GM12864 (cell line): ENCODE measurements around the gene SPATA25.

Experiments
- DNase-seq: peaks from one replicate; pipeline ENCODE4 v3.0.0-alpha.2; 2011; ENCODE audit warnings: low read depth
- H3K4me3 ChIP-seq: 2 replicates; pipeline ENCODE4 v1.5.1; 2011; ENCODE audit warnings: mild to moderate bottlenecking, low read depth, low read length, control low read depth
- TF ChIP-seq, protein P1 (sequence below): IDR thresholded peaks from 2 replicates; pipeline ENCODE4 v1.5.1; 2011; ENCODE audit warnings: low read depth, mild to moderate bottlenecking, moderate library complexity, low read length, control low read depth, inconsistent platforms; ENCODE audit errors: missing control alignments

Gene SPATA25

DNA sequence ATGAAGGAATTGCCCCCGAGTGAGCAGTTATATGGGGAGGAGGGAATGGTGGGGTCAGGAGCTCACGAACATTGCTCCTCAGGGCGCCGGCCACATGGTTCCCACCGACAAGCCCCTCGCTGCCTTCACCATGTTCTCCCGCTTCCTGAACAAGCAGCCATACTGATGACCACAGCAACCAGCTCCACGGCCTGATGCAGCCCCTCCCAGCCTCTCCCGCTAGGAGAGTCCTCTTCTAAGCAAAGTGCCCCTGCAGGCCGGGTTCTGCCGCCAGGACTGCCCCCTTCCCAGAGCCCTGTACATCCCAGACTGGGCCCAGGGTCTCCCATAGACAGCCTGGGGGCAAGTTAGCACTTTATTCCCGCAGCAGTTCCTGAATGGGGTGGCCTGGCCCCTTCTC is 10.9 kb upstream of the SPATA25 start:
- no peak for DNase-seq
- H3K4me3 ChIP-seq: no peak overlapping the region
- TF ChIP-seq, protein P1, sequence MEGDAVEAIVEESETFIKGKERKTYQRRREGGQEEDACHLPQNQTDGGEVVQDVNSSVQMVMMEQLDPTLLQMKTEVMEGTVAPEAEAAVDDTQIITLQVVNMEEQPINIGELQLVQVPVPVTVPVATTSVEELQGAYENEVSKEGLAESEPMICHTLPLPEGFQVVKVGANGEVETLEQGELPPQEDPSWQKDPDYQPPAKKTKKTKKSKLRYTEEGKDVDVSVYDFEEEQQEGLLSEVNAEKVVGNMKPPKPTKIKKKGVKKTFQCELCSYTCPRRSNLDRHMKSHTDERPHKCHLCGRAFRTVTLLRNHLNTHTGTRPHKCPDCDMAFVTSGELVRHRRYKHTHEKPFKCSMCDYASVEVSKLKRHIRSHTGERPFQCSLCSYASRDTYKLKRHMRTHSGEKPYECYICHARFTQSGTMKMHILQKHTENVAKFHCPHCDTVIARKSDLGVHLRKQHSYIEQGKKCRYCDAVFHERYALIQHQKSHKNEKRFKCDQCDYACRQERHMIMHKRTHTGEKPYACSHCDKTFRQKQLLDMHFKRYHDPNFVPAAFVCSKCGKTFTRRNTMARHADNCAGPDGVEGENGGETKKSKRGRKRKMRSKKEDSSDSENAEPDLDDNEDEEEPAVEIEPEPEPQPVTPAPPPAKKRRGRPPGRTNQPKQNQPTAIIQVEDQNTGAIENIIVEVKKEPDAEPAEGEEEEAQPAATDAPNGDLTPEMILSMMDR: no peak

DNA sequence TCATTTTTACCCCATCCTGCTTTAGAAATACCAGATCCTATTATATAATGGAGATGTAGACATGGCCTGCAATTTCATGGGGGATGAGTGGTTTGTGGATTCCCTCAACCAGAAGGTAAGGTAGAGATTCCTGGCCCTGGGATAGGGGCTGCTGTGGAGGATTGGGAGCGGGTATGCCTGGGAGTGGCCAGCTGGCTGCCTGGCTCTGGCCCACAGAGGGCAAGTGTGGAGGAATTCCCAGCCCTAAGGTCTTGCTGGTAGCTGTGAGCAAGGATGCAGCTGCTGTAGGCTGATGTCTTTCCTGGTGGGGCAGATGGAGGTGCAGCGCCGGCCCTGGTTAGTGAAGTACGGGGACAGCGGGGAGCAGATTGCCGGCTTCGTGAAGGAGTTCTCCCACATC is 10.3 kb upstream of the SPATA25 start:
- no peak overlapping the region for H3K4me3 ChIP-seq
- TF ChIP-seq, protein P1: no peak
- DNase-seq: no peak

DNA sequence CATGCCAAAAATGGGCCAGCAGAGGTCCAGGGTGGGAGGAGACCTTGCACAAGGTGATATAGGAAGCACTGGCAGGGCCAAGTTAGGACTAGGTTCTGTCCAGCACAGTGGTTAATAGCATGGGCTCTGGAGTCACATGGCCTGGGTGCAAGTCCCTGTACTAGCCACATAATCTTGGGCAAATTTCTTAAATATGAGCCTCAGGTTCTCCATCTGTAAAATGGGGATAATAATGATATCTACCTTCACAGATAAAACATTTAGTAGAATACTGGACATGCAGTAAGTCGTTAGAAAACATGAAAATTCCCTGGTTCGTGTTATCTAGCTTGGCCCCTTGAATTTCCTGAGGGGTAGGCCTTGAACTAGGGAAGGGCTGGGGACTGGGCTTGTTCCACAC is 9.9 kb upstream of the SPATA25 start:
- TF ChIP-seq, protein P1: no peak
- DNase-seq: no peak
- H3K4me3 ChIP-seq: no peak overlapping the region

DNA sequence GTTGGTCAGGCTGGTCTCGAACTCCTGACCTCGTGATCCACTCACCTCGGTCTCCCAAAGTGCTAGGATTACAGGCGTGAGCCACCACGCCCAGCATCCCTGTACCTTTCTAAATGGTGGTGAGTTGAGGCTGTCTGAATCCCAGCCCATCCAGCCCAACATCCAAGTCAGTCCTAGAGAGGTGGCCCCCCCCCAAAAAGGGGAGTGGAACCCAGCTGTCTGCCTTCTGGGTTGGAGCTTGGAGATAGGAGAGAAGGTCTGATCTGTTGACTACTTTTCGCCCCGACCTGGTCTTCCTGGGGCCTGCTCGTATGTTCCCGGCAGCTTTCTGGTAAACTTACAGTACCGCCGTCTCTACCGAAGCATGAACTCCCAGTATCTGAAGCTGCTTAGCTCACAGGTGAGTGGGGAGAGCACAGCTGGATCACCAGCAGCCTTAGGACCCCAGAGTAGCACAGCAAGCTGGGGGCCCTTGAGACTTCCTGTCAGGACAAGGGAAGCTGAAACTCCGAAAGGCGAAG is 9.3 kb upstream of the SPATA25 start:
- no peak for DNase-seq

DNA sequence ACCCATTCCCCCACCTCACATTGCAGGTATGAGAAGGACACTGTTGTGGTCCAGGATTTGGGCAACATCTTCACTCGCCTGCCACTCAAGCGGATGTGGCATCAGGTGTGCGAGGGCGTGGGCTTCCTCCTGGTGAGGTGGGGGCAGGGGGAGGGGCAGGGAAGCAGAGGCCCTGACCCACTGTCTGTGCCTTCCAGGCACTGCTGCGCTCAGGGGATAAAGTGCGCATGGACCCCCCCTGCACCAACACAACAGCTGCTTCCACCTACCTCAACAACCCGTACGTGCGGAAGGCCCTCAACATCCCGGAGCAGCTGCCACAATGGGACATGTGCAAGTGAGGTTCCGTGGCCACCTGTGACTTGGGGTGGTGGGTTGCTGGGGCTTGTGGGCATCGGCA is 7.4 kb upstream of the SPATA25 start:
- no peak for DNase-seq
- TF ChIP-seq, protein P1: no peak
- H3K4me3 ChIP-seq: no peak overlapping the region

More for the DNA sequence above, 9.3 kb upstream of the SPATA25 start:
- TF ChIP-seq, protein P1: no peak
- no peak overlapping the region for H3K4me3 ChIP-seq

DNA sequence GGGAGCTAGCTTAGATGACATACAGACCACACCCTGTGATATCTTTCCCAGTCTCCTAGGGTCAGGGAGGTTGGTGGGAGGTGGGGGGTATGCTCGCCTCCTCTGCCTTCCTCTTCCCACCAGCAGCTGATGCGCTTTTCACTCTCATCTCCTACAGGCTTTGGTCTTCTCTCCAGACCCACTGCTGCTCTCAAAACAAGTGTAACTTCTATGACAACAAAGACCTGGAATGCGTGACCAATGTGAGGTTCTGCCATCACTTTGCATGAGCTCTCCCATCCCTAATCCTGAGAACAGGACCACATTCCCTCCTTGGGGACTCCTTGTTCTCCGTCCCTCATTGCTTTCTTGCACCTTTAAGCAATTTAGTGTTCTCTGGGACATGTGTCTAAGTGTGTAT is 6.4 kb upstream of the SPATA25 start:
- no peak overlapping the region for H3K4me3 ChIP-seq
- no peak for DNase-seq
- TF ChIP-seq, protein P1: no peak

DNA sequence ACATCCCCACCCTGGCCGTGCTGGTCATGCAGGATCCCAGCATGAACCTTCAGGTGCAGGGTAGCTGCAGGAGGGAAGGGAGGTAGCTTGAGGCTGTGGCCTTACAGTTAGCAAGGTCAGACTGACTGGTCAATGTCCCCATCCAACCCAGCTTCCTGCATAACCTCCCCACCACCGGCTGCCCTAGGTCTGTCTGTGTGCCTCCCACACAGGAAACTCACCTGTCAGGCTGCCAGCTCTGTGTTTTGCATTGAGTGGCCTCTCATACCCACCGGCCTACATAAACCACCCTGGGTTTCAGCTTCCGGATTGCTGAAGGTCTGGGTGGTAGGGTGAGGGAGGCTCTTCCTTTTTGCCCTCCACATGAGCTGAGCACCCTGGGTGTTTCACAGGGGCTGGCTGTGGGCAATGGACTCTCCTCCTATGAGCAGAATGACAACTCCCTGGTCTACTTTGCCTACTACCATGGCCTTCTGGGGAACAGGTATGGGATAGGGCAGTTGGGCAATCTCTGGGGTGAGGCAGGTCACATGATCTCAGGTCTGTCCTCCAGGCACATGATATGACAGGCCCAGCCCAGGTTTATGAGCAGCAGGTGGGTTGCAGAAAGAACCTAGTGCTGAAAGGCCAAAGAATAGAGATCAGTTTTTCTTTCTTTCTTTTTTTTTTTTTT is 5.5 kb upstream of the SPATA25 start:
- no peak overlapping the region for H3K4me3 ChIP-seq
- DNase-seq: no peak
- TF ChIP-seq, protein P1: no peak
